ENCODE results near the gene MTG2. TPM values are rescaled to one million over a fixed set of nuclear protein-coding genes. Genes with fewer than 3 reads are reported as not detected.
A peak's percentile ranks its signal among the peaks of the same experiment; 100 is the strongest.

Gene MTG2
- total and polyA plus RNA-seq, 2 of the 13 experiments (the other 11 are each of a cell fraction or from before 2014, with no cell fraction given) = 20.4 to 37.8 TPM

- TF ChIP-seq, protein P1, sequence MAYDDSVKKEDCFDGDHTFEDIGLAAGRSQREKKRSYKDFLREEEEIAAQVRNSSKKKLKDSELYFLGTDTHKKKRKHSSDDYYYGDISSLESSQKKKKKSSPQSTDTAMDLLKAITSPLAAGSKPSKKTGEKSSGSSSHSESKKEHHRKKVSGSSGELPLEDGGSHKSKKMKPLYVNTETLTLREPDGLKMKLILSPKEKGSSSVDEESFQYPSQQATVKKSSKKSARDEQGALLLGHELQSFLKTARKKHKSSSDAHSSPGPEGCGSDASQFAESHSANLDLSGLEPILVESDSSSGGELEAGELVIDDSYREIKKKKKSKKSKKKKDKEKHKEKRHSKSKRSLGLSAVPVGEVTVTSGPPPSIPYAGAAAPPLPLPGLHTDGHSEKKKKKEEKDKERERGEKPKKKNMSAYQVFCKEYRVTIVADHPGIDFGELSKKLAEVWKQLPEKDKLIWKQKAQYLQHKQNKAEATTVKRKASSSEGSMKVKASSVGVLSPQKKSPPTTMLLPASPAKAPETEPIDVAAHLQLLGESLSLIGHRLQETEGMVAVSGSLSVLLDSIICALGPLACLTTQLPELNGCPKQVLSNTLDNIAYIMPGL (CRISPR knock-in tag; IDR thresholded peaks at IDR 0.05; ENCODE audit: borderline replicate concordance in 1 of 2, low read depth in 1 of 2) = peak in 1 of 2 experiments; percentile 71; a peak in 1 of 4 replicates
- TF ChIP-seq ZNF275 (CRISPR knock-in tag; IDR thresholded peaks at IDR 0.05; ENCODE audit: borderline replicate concordance) = peak; percentile 30; the same call in 1 of the 2 replicates
- TF ChIP-seq AKAP8 (CRISPR knock-in tag; IDR thresholded peaks at IDR 0.05) = no peak; the same call in 1 of the 2 replicates
- 0 out of 2 replicates have a peak, but pooled peaks have one; percentile 18 for TF ChIP-seq TCF7 (IDR thresholded peaks at IDR 0.05; ENCODE audit: low read depth)
- TF ChIP-seq REXO4 (CRISPR knock-in tag; IDR thresholded peaks at IDR 0.05; ENCODE audit: borderline replicate concordance) = peak; percentile 31; the same call in 1 of the 2 replicates
- TF ChIP-seq, protein P2, sequence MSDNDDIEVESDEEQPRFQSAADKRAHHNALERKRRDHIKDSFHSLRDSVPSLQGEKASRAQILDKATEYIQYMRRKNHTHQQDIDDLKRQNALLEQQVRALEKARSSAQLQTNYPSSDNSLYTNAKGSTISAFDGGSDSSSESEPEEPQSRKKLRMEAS (IDR thresholded peaks at IDR 0.05) = peak; percentile 77
- peak; percentile 75 for TF ChIP-seq NR2C2 (CRISPR knock-in tag; IDR thresholded peaks at IDR 0.05; ENCODE audit: borderline replicate concordance)
- TF ChIP-seq ZBTB37 (CRISPR knock-in tag; IDR thresholded peaks at IDR 0.05) = 0 out of 2 replicates have a peak, but pooled peaks have one; percentile 24
- peak; percentile 63 for TF ChIP-seq SAP130 (CRISPR knock-in tag; IDR thresholded peaks at IDR 0.05; ENCODE audit: low read depth)
- peak; percentile 77; the same call in 1 of the 2 replicates for TF ChIP-seq PITX1 (CRISPR knock-in tag; IDR thresholded peaks at IDR 0.05)
- TF ChIP-seq ZSCAN31 (CRISPR knock-in tag; IDR thresholded peaks at IDR 0.05; ENCODE audit: low read depth) = no peak
- TF ChIP-seq ZNF639 (CRISPR knock-in tag; conservative IDR thresholded peaks at IDR 0.05) = 0 out of 2 replicates have a peak, but pooled peaks have one; percentile 47
- TF ChIP-seq MYC (CRISPR knock-in tag; IDR thresholded peaks at IDR 0.05; ENCODE audit: borderline replicate concordance) = peak; percentile 57; the same call in 1 of the 2 replicates
- no peak for TF ChIP-seq ZNF282 (IDR thresholded peaks at IDR 0.05; ENCODE audit: partially characterized antibody)
- peak; percentile 2; the same call in 1 of the 2 replicates for TF ChIP-seq SMARCE1 (IDR thresholded peaks at IDR 0.05; ENCODE audit: borderline replicate concordance)
- TF ChIP-seq THRA (CRISPR knock-in tag; IDR thresholded peaks at IDR 0.05; ENCODE audit: borderline replicate concordance) = 0 out of 2 replicates have a peak, but pooled peaks have one; percentile 13
- TF ChIP-seq TRIM24 (CRISPR knock-in tag; IDR thresholded peaks at IDR 0.05) = peak; percentile 67; the same call in 1 of the 2 replicates
- peak; percentile 90 for TF ChIP-seq RFX1 (IDR thresholded peaks at IDR 0.05)
- TF ChIP-seq ZNF550 (CRISPR knock-in tag; IDR thresholded peaks at IDR 0.05; ENCODE audit: borderline replicate concordance) = 0 out of 2 replicates have a peak, but pooled peaks have one; percentile 13
- no peak for TF ChIP-seq NFIC (IDR thresholded peaks at IDR 0.05; ENCODE audit: low read length)
- no peak for TF ChIP-seq ZNF557 (CRISPR knock-in tag; IDR thresholded peaks at IDR 0.05)
- TF ChIP-seq HOXA3 (CRISPR knock-in tag; IDR thresholded peaks at IDR 0.05) = 0 out of 2 replicates have a peak, but pooled peaks have one; percentile 19
Observed at GRCh38 chr20:62236766-62237513, 54.1 kb downstream of the MTG2 start (continued).

Measured in HepG2 (cell line).